Measurements from ENCODE around the gene NINJ1. TPM values are rescaled to one million over a fixed set of nuclear protein-coding genes. Genes with fewer than 3 reads are reported as not detected.

Gene NINJ1
- total and polyA plus RNA-seq, 2 of the 8 experiments (the other 6 are each of a cell fraction or from before 2014, with no cell fraction given): 28.2 to 65.6 TPM

GRCh38 chr9:93098236-93098946 is 35.7 kb downstream of the NINJ1 start:
- no peaks in the 10 kb centered on the region for H3K79me1 ChIP-seq (ENCODE audit: low read depth, low read length)
- no peak for TF ChIP-seq POLR2A (IDR thresholded peaks at IDR 0.05; ENCODE audit: control extremely low read depth in 1 of 2, low read depth in 2 of 2, low read length in 2 of 2)
- TF ChIP-seq FOSL1 (IDR thresholded peaks at IDR 0.05; ENCODE audit: insufficient read depth, low read depth, low read length): no peak
- TF ChIP-seq EGR1 (IDR thresholded peaks at IDR 0.05; ENCODE audit: borderline replicate concordance, low read depth, low read length): no peak
- no peak for TF ChIP-seq CHD1 (IDR thresholded peaks at IDR 0.05; ENCODE audit: low read depth, low read length)
- TF ChIP-seq PHF8 (conservative IDR thresholded peaks at IDR 0.05; ENCODE audit: low read depth, low read length): no peak
- ChIA-PET CTCF (ENCODE audit: partially characterized antibody) (interaction anchor here (0.7 to 1.9 kb wide), 9 partner anchors 9 to 419 kb away, joined by 3 to 8 read pairs (median 4); no protein-coding TSS in a partner anchor), POLR2A (ENCODE audit: partially characterized antibody) (interaction anchor here (0.7 kb wide), 1 partner anchor 38 kb away, joined by 4 read pairs; no protein-coding TSS in a partner anchor)
- H3K27ac ChIP-seq (ENCODE audit: low read depth, low read length): no peak overlapping the region
- no peak overlapping the region for H2AK5ac ChIP-seq (ENCODE audit: low read depth, low read length)
- H2BK5ac ChIP-seq (ENCODE audit: low read depth, low read length): no peak overlapping the region
- no peak overlapping the region for H3K56ac ChIP-seq (replicated peaks; ENCODE audit: insufficient read length, low read depth, low read length)
- H4K91ac ChIP-seq (replicated peaks; ENCODE audit: insufficient read length, low read length): no peak overlapping the region
- peaks cover 0 to 13% (median 7%) of the 10 kb centered on the region in 4 experiments; a peak in 4 of 7 replicates for H3K4me1 ChIP-seq (replicated peaks in 1 of 4; ENCODE audit: control insufficient read depth in 3 of 4, insufficient read depth in 4 of 4, low read length in 3 of 4)
- H3K27me3 ChIP-seq (replicated peaks in 1 of 4; ENCODE audit: control insufficient read depth in 3 of 4, extremely low read depth in 1 of 4, insufficient read depth in 3 of 4, low read length in 3 of 4): no peaks in the 10 kb centered on the region; a peak in 1 of 7 replicates
- H2BK12ac ChIP-seq (ENCODE audit: low read depth, low read length): no peak overlapping the region
- peak overlapping the region; percentile 14 for H3K4ac ChIP-seq (replicated peaks; ENCODE audit: insufficient read length, low read depth, low read length)
- no peak overlapping the region for H3K4me2 ChIP-seq (ENCODE audit: insufficient read depth in 1 of 2, low read depth in 2 of 2, low read length in 2 of 2)
- H3K18ac ChIP-seq (ENCODE audit: extremely low read depth, low read length): no peak overlapping the region
- H3K14ac ChIP-seq (ENCODE audit: insufficient read length): no peak overlapping the region
- no peak overlapping the region for H2BK15ac ChIP-seq (ENCODE audit: low read length)
- H4K5ac ChIP-seq (ENCODE audit: insufficient read length, low read depth, low read length): no peak overlapping the region
- peaks cover 12% of the 10 kb centered on the region for H3K23me2 ChIP-seq (ENCODE audit: low read depth, low read length)
- H4K20me1 ChIP-seq (replicated peaks in 1 of 2; ENCODE audit: control insufficient read depth in 1 of 2, insufficient read depth in 2 of 2, low read length in 2 of 2): peaks cover 0 to 4% of the 10 kb centered on the region in 2 experiments
- H3K4me3 ChIP-seq (ENCODE audit: extremely low read depth in 1 of 4, insufficient read depth in 2 of 4, low read depth in 3 of 4, low read length in 4 of 4): no peak overlapping the region
- H4K8ac ChIP-seq (ENCODE audit: extremely low read depth, insufficient read depth, low read length): peak overlapping the region; percentile 3; the same call in 1 of the 2 replicates
- H3K9ac ChIP-seq (replicated peaks in 1 of 4; ENCODE audit: extremely low read depth in 1 of 4, low read depth in 3 of 4, low read length in 3 of 4): no peak overlapping the region
- no peak for FAIRE-seq
- WGBS, 2 experiments (ENCODE audit: extremely low coverage in 1 of 2, insufficient coverage in 1 of 2, insufficient read length in 1 of 2, insufficient replicate concordance in 2 of 2, low coverage in 1 of 2, low lambda C conversion rate in 2 of 2, missing lambda C conversion rate in 1 of 2): 90% methylated on average over 15 of the region's 15 CpGs; no CpG with 5 or more reads in 1 of the 2 experiments
- no peak overlapping the region for H2BK20ac ChIP-seq (ENCODE audit: low read length)
- no peaks in the 10 kb centered on the region for H3K9me3 ChIP-seq (ENCODE audit: insufficient read depth in 2 of 2, low read depth in 1 of 2, low read length in 1 of 2)
- H3K36me3 ChIP-seq (ENCODE audit: control insufficient read depth in 2 of 4, insufficient read depth in 4 of 4, low read length in 3 of 4): no peaks in the 10 kb centered on the region
- DNase-seq (ENCODE audit: low read depth in 1 of 2, low spot score in 2 of 2): no peak
- H3K23ac ChIP-seq (ENCODE audit: insufficient read length): no peak overlapping the region
- H2AFZ ChIP-seq (ENCODE audit: low read length): no peak overlapping the region
- H3K79me2 ChIP-seq (ENCODE audit: control insufficient read depth in 1 of 2, insufficient read depth in 2 of 2, low read length in 2 of 2): peaks cover 0 to 7% of the 10 kb centered on the region in 2 experiments; a peak in 1 of 4 replicates
- H2BK120ac ChIP-seq (replicated peaks; ENCODE audit: low read depth, low read length): no peak overlapping the region

Measured in H1 (cell line).